Neural cell (in vitro differentiated cells): ENCODE results near the gene KCNRG. TPM values are rescaled to one million over a fixed set of nuclear protein-coding genes. Genes with fewer than 3 reads are reported as not detected.

Source experiments
- H2AFZ ChIP-seq: fragments of 200-600, 300-800 bp; sonication (generic), shearing (Covaris generic); 2 replicates; pipeline ENCODE4 v1.6.0; 2014; ENCODE audit warnings: low read depth, mild to moderate bottlenecking, antibody characterized with exemption, low read length, moderate library complexity
- H3F3A ChIP-seq: fragments of 200-600 bp; shearing (Covaris generic); 2 replicates; pipeline ENCODE4 v1.6.1; 2016; ENCODE audit warnings: mild to moderate bottlenecking, moderate library complexity, mixed read lengths, antibody characterized with exemption, low read length; ENCODE audit not compliant: insufficient read depth, poor library complexity, severe bottlenecking
- H3K27ac ChIP-seq: fragments of 200-600, 300-800 bp; sonication (generic), shearing (Covaris generic); 2 replicates; pipeline ENCODE4 v1.5.1; 2014; ENCODE audit warnings: mild to moderate bottlenecking, low read length, moderate library complexity
- H3K27me3 ChIP-seq: fragments of 300-800, 200-600 bp; sonication (generic), shearing (Covaris generic); 2 replicates; pipeline ENCODE4 v1.6.0; 2014; ENCODE audit warnings: mild to moderate bottlenecking, low read depth, low read length, moderate library complexity; ENCODE audit not compliant: insufficient read depth
- H3K36me3 ChIP-seq: fragments of 300-800, 200-600 bp; sonication (generic), shearing (Covaris generic); 2 replicates; pipeline ENCODE4 v1.5.1; 2014; ENCODE audit warnings: mild to moderate bottlenecking, antibody characterized with exemption, low read length, moderate library complexity; ENCODE audit not compliant: insufficient read depth
- H3K4me2 ChIP-seq: fragments of 300-800, 200-600 bp; sonication (generic), shearing (Covaris generic); 2 replicates; pipeline ENCODE4 v1.6.0; 2014; ENCODE audit warnings: mild to moderate bottlenecking, low read length
- H3K4me3 ChIP-seq: fragments of 300-800, 200-600 bp; sonication (generic), shearing (Covaris generic); 2 replicates; pipeline ENCODE4 v1.5.1; 2014; ENCODE audit warnings: mild to moderate bottlenecking, low read length, moderate library complexity
- H3K79me2 ChIP-seq: fragments of 200-600 bp; shearing (Covaris generic); replicated peaks from 2 replicates; pipeline ENCODE4 v1.6.0; 2014; ENCODE audit warnings: mild to moderate bottlenecking, low read length, moderate library complexity; ENCODE audit not compliant: insufficient read depth
- H3K9ac ChIP-seq: fragments of 300-800, 200-600 bp; sonication (generic), shearing (Covaris generic); 2 replicates; pipeline ENCODE4 v1.6.1; 2016; ENCODE audit warnings: mild to moderate bottlenecking, low read length, mixed read lengths
- H3K9me2 ChIP-seq: fragments of 200-600 bp; shearing (Covaris generic); 2 replicates; pipeline ENCODE4 v1.6.1; 2016; ENCODE audit warnings: mild to moderate bottlenecking, low read length, mixed read lengths; ENCODE audit not compliant: insufficient read depth
- H3K9me3 ChIP-seq: fragments of 200-600, 300-800 bp; sonication (generic), shearing (Covaris generic); 2 replicates; pipeline ENCODE4 v1.6.1; 2016; ENCODE audit warnings: mild to moderate bottlenecking, mixed run types, low read length, moderate library complexity, mixed read lengths
- H4K20me1 ChIP-seq: fragments of 200-600 bp; shearing (Covaris generic); 2 replicates; pipeline ENCODE4 v1.6.1; 2016; ENCODE audit warnings: mild to moderate bottlenecking, mixed run types; ENCODE audit not compliant: insufficient read depth
- CTCF ChIP-seq: fragments of 450-650 bp; IDR thresholded peaks from 2 replicates; pipeline ENCODE4 v1.5.1; 2014; ENCODE audit warnings: antibody characterized with exemption, mild to moderate bottlenecking, moderate library complexity; ENCODE audit not compliant: poor library complexity, severe bottlenecking
- EP300 ChIP-seq: fragments of 450-650 bp; conservative IDR thresholded peaks from 2 replicates; pipeline ENCODE4 v1.6.1; 2014; ENCODE audit warnings: antibody characterized with exemption, mild to moderate bottlenecking, moderate library complexity; ENCODE audit not compliant: poor library complexity, severe bottlenecking
- EZH2 ChIP-seq: fragments of 200-600, 300-800 bp; shearing (Covaris generic), sonication (generic); IDR thresholded peaks from 2 replicates; pipeline ENCODE4 v1.6.1; 2014; ENCODE audit warnings: antibody characterized with exemption, low read length, borderline replicate concordance, mild to moderate bottlenecking; ENCODE audit not compliant: insufficient read depth, poor library complexity, severe bottlenecking
- MXI1 ChIP-seq: fragments of 450-650 bp; conservative IDR thresholded peaks from 2 replicates; pipeline ENCODE4 v1.6.1; 2014; ENCODE audit warnings: antibody characterized with exemption, mild to moderate bottlenecking; ENCODE audit not compliant: poor library complexity, severe bottlenecking
- POLR2AphosphoS5 ChIP-seq: IDR thresholded peaks from 2 replicates; pipeline ENCODE4 v1.6.1; 2012
- RAD21 ChIP-seq: fragments of 450-650 bp; conservative IDR thresholded peaks from 2 replicates; pipeline ENCODE4 v1.6.1; 2014; ENCODE audit warnings: antibody characterized with exemption, mild to moderate bottlenecking, moderate library complexity
- REST ChIP-seq: IDR thresholded peaks from 2 replicates; pipeline ENCODE4 v1.6.1; 2012; ENCODE audit warnings: borderline replicate concordance
- SMC3 ChIP-seq: fragments of 450-650 bp; conservative IDR thresholded peaks from 2 replicates; pipeline ENCODE4 v1.6.1; 2014; ENCODE audit warnings: antibody characterized with exemption, mild to moderate bottlenecking, moderate library complexity; ENCODE audit not compliant: poor library complexity
- TAF1 ChIP-seq: IDR thresholded peaks from 2 replicates; pipeline ENCODE4 v1.6.1; 2012; ENCODE audit warnings: low read depth
- polyA plus RNA-seq: library from polyadenylated mRNA; depleted of rRNA; stranded (reverse); fragments of >200 nt; gene quantifications from 2 replicates; pipeline ENCODE4 v1.2.3, GENCODE V29; 2014

Gene KCNRG
- polyA plus RNA-seq, 1 donor from 2014 or later: 6.7 TPM

- Histone ChIP-seq H3K9me3 (no peaks in the 10 kb centered on the region), H4K20me1 (no peaks in the 10 kb centered on the region), H3K27ac (no peak overlapping the region), H3F3A (no peaks in the 10 kb centered on the region), H3K79me2 (peaks cover 15% of the 10 kb centered on the region), H3K36me3 (peaks cover 9% of the 10 kb centered on the region), H3K27me3 (no peaks in the 10 kb centered on the region), H3K4me3 (no peak overlapping the region), H3K9ac (no peak overlapping the region), H3K9me2 (no peaks in the 10 kb centered on the region), H2AFZ (no peak overlapping the region), H3K4me2 (no peak overlapping the region)
- TF ChIP-seq REST (no peak), SMC3 (no peak), EZH2 (no peak), EP300 (no peak), MXI1 (no peak), POLR2AphosphoS5 (no peak)
Observed at GRCh38 chr13:50015750-50016149, 506 bp downstream of the KCNRG start.

- Histone ChIP-seq H3K4me3 (no peak overlapping the region), H3K79me2 (peaks cover 15% of the 10 kb centered on the region), H3K27me3 (no peaks in the 10 kb centered on the region), H3K9ac (no peak overlapping the region), H2AFZ (no peak overlapping the region), H3K4me2 (no peak overlapping the region), H3K9me2 (no peaks in the 10 kb centered on the region), H3K9me3 (no peaks in the 10 kb centered on the region), H3K36me3 (peaks cover 9% of the 10 kb centered on the region), H4K20me1 (no peaks in the 10 kb centered on the region), H3F3A (no peaks in the 10 kb centered on the region), H3K27ac (no peak overlapping the region)
- TF ChIP-seq CTCF: no peak
- no peak for TF ChIP-seq TAF1
- no peak for TF ChIP-seq RAD21
- no peak for TF ChIP-seq EP300
- no peak for TF ChIP-seq POLR2AphosphoS5
- TF ChIP-seq EZH2: no peak
- TF ChIP-seq SMC3: no peak
- TF ChIP-seq MXI1: no peak
- no peak for TF ChIP-seq REST
Observed at GRCh38 chr13:50016444-50016843, 1.2 kb downstream of the KCNRG start.
